Skeletal muscle tissue (tissue), 5 donors: ENCODE results near the gene KCNK7. TPM values are rescaled to one million over a fixed set of nuclear protein-coding genes. Genes with fewer than 3 reads are reported as not detected.
A peak's percentile ranks its signal among the peaks of the same experiment; 100 is the strongest.

Experiments used
- H3K27ac ChIP-seq: one replicate; pipeline ENCODE4 v1.7.0; 2013; ENCODE audit warnings: mild to moderate bottlenecking, low read depth, low read length, inconsistent platforms
- H3K27me3 ChIP-seq, 3 donors: one replicate each; pipeline ENCODE4 v1.7.0; 2013; ENCODE audit warnings: low read length in 3 of 3; ENCODE audit not compliant: control insufficient read depth in 3 of 3, insufficient read depth in 3 of 3
- H3K36me3 ChIP-seq, 3 donors: one replicate each; pipeline ENCODE4 v1.7.0; 2013; ENCODE audit warnings: low read length in 3 of 3; ENCODE audit not compliant: control insufficient read depth in 3 of 3, insufficient read depth in 3 of 3
- H3K4me1 ChIP-seq, 3 donors: one replicate each; pipeline ENCODE4 v1.7.0; 2013; ENCODE audit warnings: low read length in 3 of 3, mild to moderate bottlenecking in 3 of 3; ENCODE audit not compliant: control insufficient read depth in 3 of 3, insufficient read depth in 3 of 3
- H3K4me3 ChIP-seq, 3 donors: one replicate each; pipeline ENCODE4 v1.7.0; 2013; ENCODE audit warnings: low read length in 3 of 3
- H3K9ac ChIP-seq, 3 donors: one replicate each; pipeline ENCODE4 v1.7.0; 2013; ENCODE audit warnings: low read length in 3 of 3, mild to moderate bottlenecking in 3 of 3, moderate library complexity in 2 of 3, low read depth in 1 of 3
- H3K9me3 ChIP-seq, 3 donors: one replicate each; pipeline ENCODE4 v1.7.0; 2013; ENCODE audit warnings: low read length in 3 of 3; ENCODE audit not compliant: control insufficient read depth in 3 of 3
- small RNA-seq: library from RNA; depleted of rRNA; stranded (forward); fragments of <200 nt; gene quantifications from one replicate; pipeline ENCODE3, GENCODE V24; 2014
- total RNA-seq: library from RNA; depleted of rRNA; stranded (reverse); fragments of >200 nt; gene quantifications from one replicate; pipeline ENCODE4 v1.2.3, GENCODE V29; 2014
- donor health status: Osteomylitis.

The KCNK7 gene
- total RNA-seq, 1 donor from 2014 or later: not detected

DNA sequence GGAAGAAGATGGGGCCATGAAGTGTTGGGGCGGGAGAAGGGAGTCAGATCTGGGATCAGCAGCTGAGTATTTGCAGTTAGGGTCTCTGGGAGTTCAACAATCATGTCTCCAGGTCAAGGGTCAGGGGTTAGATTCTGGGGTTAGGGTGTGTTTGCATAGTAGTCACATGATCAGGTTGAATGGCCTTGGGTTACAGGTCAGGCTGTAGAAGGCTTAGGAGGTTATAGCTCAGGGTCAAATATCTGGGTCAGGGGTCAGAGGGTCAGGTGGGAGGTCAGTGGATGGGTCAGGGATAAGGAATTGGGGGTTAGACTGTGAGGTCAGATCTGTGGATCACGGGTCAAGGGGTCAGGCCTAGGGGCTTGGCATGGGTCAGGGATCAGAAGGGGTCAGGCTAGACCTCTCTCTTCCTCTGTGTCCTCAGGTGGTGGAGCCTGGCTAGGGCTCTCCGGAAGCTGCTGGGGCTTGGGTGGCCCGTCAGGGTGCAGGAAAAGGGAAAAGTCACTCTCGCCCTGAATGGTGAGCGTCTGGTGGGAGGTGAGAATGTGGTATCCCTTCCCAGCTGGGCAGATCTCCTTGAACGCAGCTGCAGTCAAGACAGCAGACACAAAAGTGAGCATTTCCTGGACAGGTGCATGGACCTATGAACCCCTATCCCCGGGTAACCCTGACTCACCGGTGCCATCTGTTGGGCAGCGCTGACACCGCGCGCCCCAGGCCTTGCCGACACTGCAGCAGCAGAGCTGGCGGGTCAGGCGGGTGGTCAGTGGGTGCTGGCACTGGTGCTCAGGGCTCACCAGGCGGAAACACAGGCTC is 43.8 kb downstream of the KCNK7 start:
- H3K9me3 ChIP-seq: no peaks in the 10 kb centered on the region
- H3K4me3 ChIP-seq: no peak overlapping the region
- no peak overlapping the region for H3K27ac ChIP-seq
- H3K4me1 ChIP-seq: peaks cover 30 to 34% (median 33%) of the 10 kb centered on the region in 3 donors
- H3K36me3 ChIP-seq: peaks cover 12 to 36% (median 32%) of the 10 kb centered on the region in 3 donors
- no peaks in the 10 kb centered on the region for H3K27me3 ChIP-seq
- H3K9ac ChIP-seq: peak overlapping the region in 1 of 3 donors; percentile 64

DNA sequence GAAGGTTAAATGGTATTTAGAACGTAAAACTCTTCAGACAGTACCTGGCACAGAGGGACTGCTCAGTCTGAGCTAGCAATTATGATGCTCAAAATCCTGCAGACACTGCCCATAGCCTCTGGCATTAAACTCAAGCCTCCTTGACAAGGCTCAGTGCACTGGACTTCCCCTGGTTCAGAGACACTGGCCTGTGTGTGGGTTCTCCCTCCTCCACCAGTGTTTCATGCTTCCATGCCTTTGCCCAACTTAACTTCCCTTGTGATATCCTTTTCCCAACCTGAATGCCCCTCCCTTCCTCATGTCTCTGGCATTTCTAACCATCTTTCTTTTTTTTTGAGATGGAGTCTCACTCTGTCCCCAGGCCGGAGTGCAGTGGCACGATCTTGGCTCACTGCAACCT is 46.5 kb downstream of the KCNK7 start:
- Histone ChIP-seq H3K4me3 (no peak overlapping the region), H3K9ac (no peak overlapping the region), H3K4me1 (peaks cover 11 to 15% (median 13%) of the 10 kb centered on the region in 3 donors), H3K27me3 (no peaks in the 10 kb centered on the region), H3K9me3 (no peaks in the 10 kb centered on the region), H3K27ac (no peak overlapping the region), H3K36me3 (peaks cover 27 to 41% (median 33%) of the 10 kb centered on the region in 3 donors)

DNA sequence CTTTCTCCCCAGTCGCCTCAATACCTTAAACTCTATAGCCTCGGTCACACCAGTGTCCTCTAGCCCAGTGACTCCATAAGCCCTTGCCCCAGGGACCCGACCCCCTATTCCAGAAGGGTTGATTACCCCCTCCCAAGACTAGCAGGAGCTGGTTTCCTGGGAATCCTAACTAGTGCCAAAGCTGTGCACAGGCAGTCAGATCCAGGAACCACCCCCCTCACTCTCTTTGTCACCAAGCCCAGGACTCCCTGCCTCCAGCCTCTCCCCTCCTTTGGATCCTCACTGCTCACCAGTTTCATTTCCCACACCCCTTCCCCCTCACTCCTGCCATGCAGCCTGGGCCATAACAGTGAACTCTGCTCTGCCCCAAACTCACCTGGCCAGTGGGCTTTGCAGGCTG is 47.2 kb downstream of the KCNK7 start:
- Histone ChIP-seq H3K4me3 (no peak overlapping the region), H3K27ac (no peak overlapping the region), H3K27me3 (no peaks in the 10 kb centered on the region), H3K4me1 (peaks cover 11 to 15% (median 13%) of the 10 kb centered on the region in 3 donors), H3K36me3 (peaks cover 29 to 41% (median 36%) of the 10 kb centered on the region in 3 donors), H3K9ac (no peak overlapping the region), H3K9me3 (no peaks in the 10 kb centered on the region)

DNA sequence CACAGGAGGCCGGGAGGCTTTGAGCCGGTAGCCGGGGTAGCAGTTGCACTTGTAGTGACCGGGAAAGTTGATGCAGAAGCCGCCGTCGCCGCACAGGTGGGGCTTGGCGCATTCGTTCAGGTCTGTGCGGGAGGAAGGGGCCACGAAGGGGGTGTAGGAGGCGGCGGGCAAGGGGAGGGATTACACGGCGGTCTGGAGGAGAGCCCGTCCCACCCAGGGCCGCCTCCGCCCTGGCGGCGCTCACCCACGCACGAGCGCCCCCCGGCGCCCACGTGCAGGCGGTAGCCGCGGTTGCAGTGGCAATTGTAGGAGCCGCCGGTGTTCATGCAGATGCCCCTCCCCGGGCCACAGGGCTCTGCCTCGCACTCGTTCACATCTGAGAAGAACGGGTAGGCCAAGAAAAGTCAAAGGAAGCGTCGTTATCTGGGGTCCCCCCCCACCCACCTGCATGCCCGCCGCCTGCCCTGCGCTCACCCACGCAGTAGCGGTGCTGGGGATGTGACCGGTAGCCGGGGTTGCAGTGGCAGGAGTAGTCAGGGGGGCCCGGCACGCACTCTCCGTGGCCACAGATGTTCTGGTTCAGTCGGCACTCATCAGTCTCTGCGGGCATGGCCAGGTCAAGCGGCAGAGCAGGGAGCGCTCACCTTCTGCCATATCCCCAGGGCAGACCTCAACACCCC is 48.0 kb downstream of the KCNK7 start:
- Histone ChIP-seq H3K36me3 (peaks cover 35 to 47% (median 37%) of the 10 kb centered on the region in 3 donors), H3K27ac (no peak overlapping the region), H3K4me3 (no peak overlapping the region), H3K9me3 (no peaks in the 10 kb centered on the region), H3K27me3 (no peaks in the 10 kb centered on the region), H3K4me1 (peaks cover 9 to 12% (median 11%) of the 10 kb centered on the region in 3 donors), H3K9ac (no peak overlapping the region)

DNA sequence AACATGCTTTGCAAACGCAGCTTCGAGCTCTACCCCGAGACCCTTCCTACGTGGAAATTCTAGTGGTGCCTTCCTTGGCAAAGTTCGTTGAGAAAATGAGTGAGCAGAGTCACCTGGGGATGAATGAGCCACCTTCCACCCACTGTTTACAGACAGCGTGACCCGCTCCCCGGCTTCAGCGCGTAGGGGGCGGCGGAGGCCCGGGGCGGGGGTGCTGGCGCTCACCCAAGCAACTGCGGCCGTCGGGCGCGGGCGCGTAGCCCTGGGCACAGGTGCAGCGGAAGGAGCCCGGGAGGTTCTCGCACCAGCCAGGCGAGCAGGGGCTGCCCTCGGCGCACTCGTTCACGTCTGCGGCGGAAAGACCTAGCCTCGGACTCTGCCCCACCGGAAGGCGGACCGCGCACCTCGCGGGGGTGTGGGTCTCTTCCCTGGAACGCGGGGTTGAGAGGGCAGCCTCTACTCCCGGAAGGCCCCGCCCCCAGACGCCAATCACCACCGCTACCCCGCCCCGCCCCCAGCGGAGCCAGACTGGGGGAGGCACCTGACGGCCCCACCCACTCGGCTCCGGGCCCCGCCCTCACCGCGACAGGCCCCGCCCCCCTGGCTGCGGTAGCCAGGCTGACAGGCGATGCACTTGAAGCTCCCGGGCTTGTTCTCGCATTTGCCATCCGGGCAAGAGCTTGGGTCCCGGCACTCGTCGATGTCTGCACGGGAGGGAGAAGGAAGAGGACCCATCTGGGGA is 49.2 kb downstream of the KCNK7 start:
- H3K36me3 ChIP-seq: peaks cover 24 to 42% (median 29%) of the 10 kb centered on the region in 3 donors
- H3K4me1 ChIP-seq: peaks cover 6 to 7% (median 6%) of the 10 kb centered on the region in 3 donors
- H3K9me3 ChIP-seq: no peaks in the 10 kb centered on the region
- no peak overlapping the region for H3K27ac ChIP-seq
- H3K27me3 ChIP-seq: no peaks in the 10 kb centered on the region
- no peak overlapping the region for H3K9ac ChIP-seq
- H3K4me3 ChIP-seq: no peak overlapping the region

DNA sequence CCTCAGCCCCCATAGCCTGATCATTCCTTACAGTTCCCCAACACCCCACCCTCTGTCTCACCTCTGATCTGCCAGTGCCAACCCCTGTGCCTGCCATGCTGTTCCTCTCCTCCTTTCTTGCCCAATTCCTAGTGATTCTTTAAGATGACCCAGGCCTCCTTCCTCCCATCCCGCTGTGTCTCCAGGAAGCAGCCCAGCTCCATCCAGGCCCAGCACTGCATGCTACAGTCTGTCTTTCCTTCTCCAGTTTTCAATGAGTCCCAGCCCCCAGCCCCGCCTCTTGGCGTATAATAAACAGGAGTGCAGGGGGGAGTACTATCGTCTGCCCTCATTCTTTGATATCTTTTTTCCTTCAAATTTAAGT is 49.8 kb downstream of the KCNK7 start:
- Histone ChIP-seq H3K9ac (no peak overlapping the region), H3K27ac (no peak overlapping the region), H3K36me3 (peaks cover 24 to 36% (median 24%) of the 10 kb centered on the region in 3 donors), H3K27me3 (no peaks in the 10 kb centered on the region), H3K9me3 (no peaks in the 10 kb centered on the region), H3K4me1 (peaks cover 11 to 12% (median 11%) of the 10 kb centered on the region in 3 donors), H3K4me3 (no peak overlapping the region)

Small RNAs within 50 kb of the gene (small RNA-seq; reads per million reads assigned to genes)
- gene AP001362.1: not detected
- 0.16 reads per million for gene MIR4690

Other genes starting within 250 kb of the KCNK7 start
- not detected for gene TIGD3, start 241.0 kb downstream of the KCNK7 start, total RNA-seq
- 3.7 TPM for gene SLC25A45, start 213.2 kb downstream of the KCNK7 start, total RNA-seq
- gene FRMD8, start 209.2 kb downstream of the KCNK7 start, total RNA-seq: 8.4 TPM
- 26.1 TPM for gene NEAT1, start 173.0 kb downstream of the KCNK7 start, total RNA-seq
- 7,794 TPM for gene MALAT1, start 96.8 kb downstream of the KCNK7 start, total RNA-seq
- 36.0 TPM for gene SCYL1, start 70.7 kb downstream of the KCNK7 start, total RNA-seq
- gene LTBP3, start 37.4 kb downstream of the KCNK7 start, total RNA-seq: 32.9 TPM
- 23.0 TPM for gene ZNRD2, start 25.3 kb downstream of the KCNK7 start, total RNA-seq
- gene FAM89B, start 23.3 kb downstream of the KCNK7 start, total RNA-seq: 14.6 TPM
- 157 TPM for gene EHBP1L1, start 19.7 kb downstream of the KCNK7 start, total RNA-seq
- gene MAP3K11, start 18.4 kb upstream of the KCNK7 start, total RNA-seq: 23.0 TPM
- gene PCNX3, start 20.0 kb upstream of the KCNK7 start, total RNA-seq: 4.7 TPM
- 15.7 TPM for gene SIPA1, start 42.3 kb upstream of the KCNK7 start, total RNA-seq
- 13.0 TPM for gene RELA, start 67.1 kb upstream of the KCNK7 start, total RNA-seq
- 44.9 TPM for gene KAT5, start 116.5 kb upstream of the KCNK7 start, total RNA-seq
- 11.0 TPM for gene RNASEH2C, start 125.0 kb upstream of the KCNK7 start, total RNA-seq
- gene AP5B1, start 185.2 kb upstream of the KCNK7 start, total RNA-seq: 2.1 TPM
- gene OVOL1, start 191.3 kb upstream of the KCNK7 start, total RNA-seq: not detected
- under 0.01 TPM for gene SNX32, start 238.2 kb upstream of the KCNK7 start, total RNA-seq